NCI-H128 (cell line): ENCODE measurements around the gene STEAP3.

Experiments used
- DNase-seq: peaks from one replicate; lab custom pipeline; 2025; ENCODE audit not compliant: unreplicated experiment; lab: John Stamatoyannopoulos, UW

STEAP3 gene

GRCh38 chr2:119225105-119225865 is 1.7 kb downstream of the STEAP3 start:
- DNase-seq = no peak

- DNase-seq = no peak
Measured at GRCh38 chr2:119225926-119226325, 2.3 kb downstream of the STEAP3 start.

GRCh38 chr2:119227346-119227745 is 3.7 kb downstream of the STEAP3 start:
- DNase-seq = no peak

GRCh38 chr2:119228136-119228535 is 4.5 kb downstream of the STEAP3 start:
- no peak for DNase-seq

- DNase-seq = no peak
Measured at GRCh38 chr2:119228964-119229363, 5.3 kb downstream of the STEAP3 start.

GRCh38 chr2:119229716-119230115 is 6.1 kb downstream of the STEAP3 start:
- no peak for DNase-seq

GRCh38 chr2:119230219-119231185 is 6.9 kb downstream of the STEAP3 start:
- DNase-seq = no peak

- no peak for DNase-seq
Measured at GRCh38 chr2:119231975-119232665, 8.5 kb downstream of the STEAP3 start.

GRCh38 chr2:119232666-119232993 is 9.0 kb downstream of the STEAP3 start:
- DNase-seq = no peak

- no peak for DNase-seq
Measured at GRCh38 chr2:119233326-119234020, 9.8 kb downstream of the STEAP3 start.

- DNase-seq = no peak
Measured at GRCh38 chr2:119234021-119235019, 10.7 kb downstream of the STEAP3 start.

GRCh38 chr2:119236796-119237195 is 13.2 kb downstream of the STEAP3 start:
- no peak for DNase-seq

- peak; percentile 62 for DNase-seq
Measured at GRCh38 chr2:119240311-119241204, 16.9 kb downstream of the STEAP3 start.

GRCh38 chr2:119241205-119241532 is 17.5 kb downstream of the STEAP3 start:
- DNase-seq = no peak

- no peak for DNase-seq
Measured at GRCh38 chr2:119242276-119243119, 18.9 kb downstream of the STEAP3 start.

GRCh38 chr2:119243621-119244020 is 20.0 kb downstream of the STEAP3 start:
- DNase-seq = no peak

GRCh38 chr2:119245076-119245840 is 21.6 kb downstream of the STEAP3 start:
- DNase-seq = no peak
